ENCODE data around the gene BLNK. TPM values are rescaled to one million over a fixed set of nuclear protein-coding genes. Genes with fewer than 3 reads are reported as not detected.

BLNK gene
- total and polyA plus RNA-seq, 9 donors = 0.65 to 6.0 (median 2.2) TPM

GRCh38 chr10:96168546-96168945, 102.8 kb downstream of the BLNK start:
- Histone ChIP-seq H3K4me3 (no peak overlapping the region), H3K36me3 (no peaks in the 10 kb centered on the region), H3K4me1 (ENCODE audit: insufficient read depth) (no peaks in the 10 kb centered on the region), H3K27me3 (no peaks in the 10 kb centered on the region), H3K27ac (no peak overlapping the region), H3K9me3 (peaks cover 0 to 3% of the 10 kb centered on the region in 2 donors)
- DNase-seq = no peak
- 85 to 90% (median 86%) methylated on average over 1 of the region's 1 CpG for WGBS, 3 donors
- TF ChIP-seq CTCF (IDR thresholded peaks at IDR 0.05) (no peak), POLR2A (IDR thresholded peaks at IDR 0.05) (no peak), EP300 (IDR thresholded peaks at IDR 0.05) (no peak)
- intact Hi-C loops (cut with DNase I) = no loop called here

DNA sequence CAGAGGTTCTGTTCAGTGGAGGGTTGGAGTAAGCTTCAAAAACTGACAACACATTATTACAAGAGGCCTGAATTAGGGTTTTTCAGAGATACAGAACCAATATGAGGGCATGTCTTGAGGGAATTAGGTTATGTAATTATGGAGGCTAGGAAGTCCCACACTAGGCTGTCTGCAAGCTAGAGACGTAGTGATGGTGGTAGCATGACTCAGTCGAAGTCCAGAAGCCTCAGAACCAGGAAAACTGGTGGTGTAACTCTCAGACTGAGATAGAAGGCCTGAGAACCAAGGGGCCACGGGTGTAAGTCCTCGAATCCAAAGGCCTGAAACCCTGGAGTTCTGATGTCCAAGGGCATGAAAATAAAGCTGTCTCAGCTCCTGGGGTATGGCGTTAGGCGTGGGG, 105.6 kb downstream of the BLNK start:
- no peak overlapping the region for H3K27ac ChIP-seq
- no peak overlapping the region for H3K4me3 ChIP-seq
- WGBS, 3 donors = 94 to 95% (median 95%) methylated on average over 6 of the region's 6 CpGs
- TF ChIP-seq POLR2A (IDR thresholded peaks at IDR 0.05) (no peak), EP300 (IDR thresholded peaks at IDR 0.05) (no peak), CTCF (IDR thresholded peaks at IDR 0.05) (no peak)
- H3K4me1 ChIP-seq (ENCODE audit: insufficient read depth) = no peaks in the 10 kb centered on the region
- H3K9me3 ChIP-seq = peaks cover 0 to 3% of the 10 kb centered on the region in 2 donors
- intact Hi-C loops (cut with DNase I) = no loop called here
- no peaks in the 10 kb centered on the region for H3K27me3 ChIP-seq
- no peaks in the 10 kb centered on the region for H3K36me3 ChIP-seq
- DNase-seq = no peak

DNA sequence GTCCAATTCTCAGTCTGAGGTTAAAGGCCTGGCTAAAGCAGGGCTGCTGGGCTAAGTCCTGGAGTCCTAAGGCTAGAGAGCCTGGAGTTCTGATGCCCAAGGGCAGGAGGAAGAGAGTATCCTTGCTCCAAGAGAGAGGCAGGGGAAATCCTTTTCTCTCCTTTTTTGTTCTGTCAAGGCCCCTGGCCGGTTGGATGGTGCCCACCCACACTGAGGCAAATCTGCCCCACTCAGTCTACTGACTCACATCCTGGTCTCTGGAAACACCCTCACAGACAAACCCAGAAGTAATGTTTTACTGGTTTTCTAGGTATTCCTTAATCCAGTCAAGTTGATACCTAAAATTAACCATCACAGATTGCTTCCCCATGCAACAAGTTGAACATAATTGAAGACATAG, 118.3 kb downstream of the BLNK start:
- Histone ChIP-seq H3K4me3 (no peak overlapping the region), H3K4me1 (ENCODE audit: insufficient read depth) (no peaks in the 10 kb centered on the region), H3K27me3 (no peaks in the 10 kb centered on the region), H3K9me3 (no peaks in the 10 kb centered on the region), H3K27ac (no peak overlapping the region), H3K36me3 (no peaks in the 10 kb centered on the region)
- TF ChIP-seq CTCF (IDR thresholded peaks at IDR 0.05) (no peak), POLR2A (IDR thresholded peaks at IDR 0.05) (no peak), EP300 (IDR thresholded peaks at IDR 0.05) (no peak)
- intact Hi-C loops (cut with DNase I) = no loop called here
- WGBS, 3 donors = 81 to 94% (median 94%) methylated on average over 1 of the region's 1 CpG
- no peak for DNase-seq

DNA sequence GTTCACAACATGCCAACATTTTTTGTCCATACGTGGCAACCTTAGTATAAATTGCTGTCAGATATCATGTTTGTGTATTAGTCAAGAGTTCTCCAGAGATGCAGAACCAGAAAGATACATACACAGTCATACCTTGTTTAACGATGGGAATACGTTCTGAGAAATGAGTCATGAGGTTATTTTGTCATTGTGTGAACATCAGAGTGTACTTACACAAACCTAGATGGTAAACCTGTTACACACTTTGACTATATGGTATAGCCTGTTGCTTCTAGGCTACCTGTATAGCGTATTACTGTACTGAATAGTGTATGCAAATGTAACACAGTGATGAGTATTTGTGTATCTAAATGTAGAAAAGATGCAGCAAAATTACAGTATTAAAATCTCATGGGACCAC, 118.9 kb downstream of the BLNK start:
- no peaks in the 10 kb centered on the region for H3K4me1 ChIP-seq (ENCODE audit: insufficient read depth)
- no peaks in the 10 kb centered on the region for H3K36me3 ChIP-seq
- WGBS, 3 donors = 92 to 96% (median 95%) methylated on average over 4 of the region's 4 CpGs

More for the DNA sequence above, 118.9 kb downstream of the BLNK start:
- H3K27ac ChIP-seq = no peak overlapping the region
- H3K9me3 ChIP-seq = no peaks in the 10 kb centered on the region
- no peak for DNase-seq
- H3K4me3 ChIP-seq = no peak overlapping the region
- TF ChIP-seq POLR2A (IDR thresholded peaks at IDR 0.05) = no peak
- TF ChIP-seq EP300 (IDR thresholded peaks at IDR 0.05) = no peak
- no peak for TF ChIP-seq CTCF (IDR thresholded peaks at IDR 0.05)
- no peaks in the 10 kb centered on the region for H3K27me3 ChIP-seq
- intact Hi-C loops (cut with DNase I) = no loop called here

Other genes starting within 250 kb of the BLNK start
- gene CCNJ, start 228.0 kb downstream of the BLNK start, total RNA-seq = 1 to 10 TPM; 3.6 to 7.2 (median 5.9) TPM
- gene CCNJ, start 228.0 kb downstream of the BLNK start, polyA plus RNA-seq = 1 to 10 TPM; 3.1 to 4.8 TPM
- 10 to 100 TPM; 14.2 to 31.7 (median 17.5) TPM for gene ZNF518A, start 141.3 kb downstream of the BLNK start, total RNA-seq
- gene ZNF518A, start 141.3 kb downstream of the BLNK start, polyA plus RNA-seq = 10 to 100 TPM in 1 of 2 donors, 1 to 10 TPM in 1; 4.5 to 10.5 TPM
- not detected for gene DNTT, start 32.9 kb upstream of the BLNK start, total RNA-seq
- not detected for gene DNTT, start 32.9 kb upstream of the BLNK start, polyA plus RNA-seq
- gene OPALIN, start 87.4 kb upstream of the BLNK start, total RNA-seq = not detected
- gene OPALIN, start 87.4 kb upstream of the BLNK start, polyA plus RNA-seq = under 1 TPM in 1 of 2 donors, not detected in 1; 0.02 TPM
- gene TLL2, start 242.4 kb upstream of the BLNK start, total RNA-seq = under 1 TPM in 6 of 7 donors, not detected in 1; 0.07 to 0.46 (median 0.25) TPM
- gene TLL2, start 242.4 kb upstream of the BLNK start, polyA plus RNA-seq = under 1 TPM; 0.29 to 0.68 TPM